Measurements from ENCODE around the gene IL17RE.

GRCh38 chr3:9948586-9948985 lies 45.9 kb downstream of the IL17RE start:
- TF ChIP-seq REST (IDR thresholded peaks at IDR 0.05; ENCODE audit: insufficient read depth in 1 of 2, low read depth in 2 of 2, low read length in 2 of 2), result no peak
- no peak for TF ChIP-seq TAF1 (IDR thresholded peaks at IDR 0.05; ENCODE audit: borderline replicate concordance, insufficient read depth, low read length)

All from PFSK-1 (cell line).